ENCODE results near the gene MLXIPL.
"Not testable (repeated sequence)": the region's sequence is repeated elsewhere in the genome, so short reads cannot be mapped to it uniquely, and the experiment has no call there.

Gene MLXIPL

GRCh38 chr7:73577627-73578341, 46.5 kb downstream of the MLXIPL start:
- DNase-seq = no peak

DNA sequence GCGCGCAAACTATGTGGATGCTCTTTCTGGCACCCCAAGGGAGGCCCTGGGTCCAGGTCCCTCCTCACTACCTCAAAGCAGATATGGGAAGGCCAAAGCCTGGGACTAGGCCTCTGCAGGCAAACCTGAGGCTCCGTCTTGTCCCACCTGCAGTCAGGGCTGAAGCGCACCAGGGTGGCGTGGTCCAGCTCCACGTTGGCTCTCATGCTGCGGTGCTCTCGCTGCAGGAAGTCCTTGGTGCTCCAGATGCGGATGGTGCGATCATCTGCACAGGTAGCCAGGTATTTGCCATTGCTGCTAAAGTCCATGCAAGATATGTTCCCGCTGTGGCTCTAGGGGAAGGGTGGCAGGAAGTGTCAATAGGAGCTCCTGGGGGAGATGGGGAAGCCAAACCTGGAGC, 50.5 kb downstream of the MLXIPL start:
- no peak for DNase-seq

DNA sequence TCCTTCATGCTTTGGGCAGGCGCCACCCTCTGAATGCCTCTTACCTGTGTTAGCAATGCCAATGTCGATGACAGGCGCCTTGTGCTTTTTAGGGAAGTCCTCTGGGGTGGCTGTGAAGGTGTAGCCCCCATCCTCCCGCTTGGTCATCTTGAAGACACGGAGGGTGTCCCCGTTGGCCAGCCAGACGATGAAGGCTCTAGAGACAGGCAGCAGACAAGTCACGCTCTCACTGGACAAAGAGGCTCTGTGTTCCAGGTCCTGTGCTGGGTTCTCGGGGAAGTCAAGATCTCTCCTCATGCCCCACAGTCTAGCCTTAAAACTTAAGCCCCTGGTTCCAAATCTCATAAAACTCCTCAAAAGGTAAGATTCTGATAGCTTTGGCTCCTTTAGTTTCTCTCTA, 51.0 kb downstream of the MLXIPL start:
- no peak for DNase-seq

GRCh38 chr7:73572767-73573186, 51.5 kb downstream of the MLXIPL start:
- DNase-seq = no peak

GRCh38 chr7:73570977-73571376, 53.3 kb downstream of the MLXIPL start:
- no peak for DNase-seq

DNA sequence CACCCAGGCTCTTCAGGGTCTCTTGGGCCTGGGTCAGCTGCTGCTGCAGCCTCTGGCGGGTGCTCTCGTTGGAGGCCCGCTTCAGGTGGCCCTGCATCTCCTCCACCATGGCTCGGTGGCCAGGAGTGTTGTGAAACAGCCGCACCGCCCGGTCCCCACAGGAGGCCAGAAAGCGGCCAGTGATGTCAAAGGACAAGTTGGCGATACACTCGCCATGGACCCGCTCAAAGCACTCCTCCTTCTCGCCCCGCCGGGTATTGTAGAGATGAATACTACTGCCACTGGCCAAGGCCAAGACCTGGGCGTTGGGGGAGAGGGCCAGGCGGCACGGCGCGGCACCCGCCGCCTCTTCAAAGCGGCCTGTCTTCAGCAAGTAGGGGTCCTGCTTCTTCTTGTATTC, 53.8 kb downstream of the MLXIPL start:
- no peak for DNase-seq

- no peak for DNase-seq
Measured at GRCh38 chr7:73569042-73569608, 55.2 kb downstream of the MLXIPL start.

DNA sequence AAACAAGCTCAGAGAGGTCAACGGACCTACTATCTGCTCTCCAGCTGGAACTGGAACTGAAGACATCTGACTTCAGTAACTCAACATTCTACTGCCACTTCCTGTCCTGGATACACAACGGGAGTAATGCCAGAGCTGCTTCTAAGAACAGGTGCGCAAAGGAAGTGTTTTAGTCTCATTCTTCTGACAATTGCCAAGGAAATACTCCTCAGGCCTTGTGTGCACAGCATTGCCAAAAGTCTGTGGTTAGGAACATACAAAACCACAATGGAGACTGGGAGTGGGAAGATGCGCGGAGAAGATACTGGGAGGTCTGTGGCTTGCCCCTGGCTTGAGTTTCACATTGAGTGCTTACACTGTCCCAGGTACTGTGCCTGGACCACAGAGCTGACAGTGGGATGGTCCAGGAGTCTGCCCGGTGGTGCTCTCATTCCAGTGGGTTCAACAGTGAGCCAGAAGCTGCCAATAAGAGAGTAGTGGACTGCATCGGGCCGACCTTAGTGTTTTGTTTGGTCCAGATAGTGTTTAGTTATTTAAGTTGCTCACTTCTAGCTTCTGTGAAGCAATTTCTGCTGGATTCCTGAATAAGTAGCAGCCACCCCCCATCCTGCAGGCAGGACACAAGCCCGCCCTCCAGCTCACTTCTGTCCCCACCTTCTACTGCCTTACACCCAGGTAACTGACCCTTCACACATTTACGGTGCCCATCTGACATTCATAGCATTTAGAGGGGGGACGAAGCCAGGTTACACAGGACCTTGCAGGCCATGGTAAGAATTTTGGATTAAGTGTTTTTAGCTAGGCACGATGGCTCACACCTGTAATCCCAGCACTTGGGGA, 56.3 kb downstream of the MLXIPL start:
- no peak for DNase-seq

GRCh38 chr7:73567140-73567539, 57.2 kb downstream of the MLXIPL start:
- no peak for DNase-seq

GRCh38 chr7:73566431-73566830, 57.9 kb downstream of the MLXIPL start:
- not testable (repeated sequence) for DNase-seq

- no peak for DNase-seq
Measured at GRCh38 chr7:73565675-73566340, 58.5 kb downstream of the MLXIPL start.

GRCh38 chr7:73560109-73560835, 64.0 kb downstream of the MLXIPL start:
- DNase-seq = no peak

GRCh38 chr7:73557397-73558257, 66.7 kb downstream of the MLXIPL start, which contains the start of gene BCL7B:
Gene BCL7B, minus strand, starts transcription at chr7:73557690. Its CDS starts 112 bp downstream, at chr7:73557578.
- DNase-seq = peak; percentile 65

GRCh38 chr7:73557108-73557396, 67.3 kb downstream of the MLXIPL start:
- DNase-seq = peak; percentile 84

GRCh38 chr7:73556208-73557107, 67.9 kb downstream of the MLXIPL start:
- no peak for DNase-seq

DNA sequence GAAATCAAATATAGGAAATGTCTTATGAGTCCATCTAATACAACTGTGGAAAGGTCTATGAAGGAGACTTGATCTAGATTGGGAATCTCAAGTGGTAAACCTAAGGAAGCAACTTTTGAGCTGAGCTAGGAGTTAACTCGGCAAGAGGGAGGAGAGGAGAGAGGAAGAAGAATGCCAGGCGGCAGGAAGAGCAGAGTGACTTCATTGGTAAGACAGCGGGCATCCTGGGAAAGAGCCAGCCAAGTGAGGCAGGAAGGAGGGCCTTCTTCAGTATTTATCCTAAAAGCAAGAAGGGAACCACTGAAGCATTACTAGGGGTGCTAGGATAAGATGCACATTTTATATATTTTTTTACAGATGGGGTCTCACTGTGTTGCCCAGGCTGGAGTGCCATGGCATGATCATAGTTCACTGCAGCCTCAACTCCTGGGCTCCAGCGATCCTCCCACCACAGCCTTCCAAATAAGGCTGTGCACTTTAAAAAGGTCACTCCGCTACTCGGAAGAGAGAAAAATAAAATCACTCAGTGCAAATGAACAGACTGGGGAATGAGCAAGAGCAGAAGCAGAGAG, 68.8 kb downstream of the MLXIPL start:
- no peak for DNase-seq

DNA sequence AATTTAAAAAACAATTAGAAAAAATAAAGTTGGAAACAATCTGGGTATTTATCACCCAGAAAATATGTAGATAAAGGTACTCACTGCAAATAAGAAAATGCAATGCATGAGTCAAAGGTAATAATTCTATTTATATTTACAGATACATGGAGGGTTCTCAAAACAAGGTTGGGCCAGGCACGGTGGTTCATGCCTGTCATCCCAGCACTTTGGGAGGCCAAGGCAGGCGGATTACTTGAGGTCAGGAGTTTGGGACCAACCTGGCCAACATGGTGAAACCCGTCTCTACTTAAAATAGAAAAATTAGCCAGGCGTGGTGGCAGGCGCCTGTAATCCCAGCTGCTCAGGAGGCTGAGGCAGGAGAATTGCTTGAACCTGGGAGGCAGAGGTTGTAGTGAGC, 74.2 kb downstream of the MLXIPL start:
- DNase-seq = not testable (repeated sequence)

GRCh38 chr7:73549176-73549575, 75.1 kb downstream of the MLXIPL start:
- no peak for DNase-seq

- DNase-seq = no peak
Measured at GRCh38 chr7:73547841-73548240, 76.5 kb downstream of the MLXIPL start.

GRCh38 chr7:73544678-73545077, 79.6 kb downstream of the MLXIPL start:
- DNase-seq = no peak

Measured in effector CD4-positive, alpha-beta T cell (primary cell).